Neuronal stem cell (in vitro differentiated cells): Measurements from ENCODE around the gene MYEOV.

Source experiments
- DNase-seq: peaks from one replicate; pipeline ENCODE4 v3.0.0-alpha.2; 2013; ENCODE audit warnings: low spot score
- H2AFZ ChIP-seq: one replicate; pipeline ENCODE4 v1.6.1; 2013; ENCODE audit warnings: mild to moderate bottlenecking, low read length, inconsistent platforms
- H2AK5ac ChIP-seq: 2 replicates; pipeline ENCODE4 v1.6.1; 2013; ENCODE audit warnings: low read depth, mild to moderate bottlenecking, inconsistent platforms, low read length, moderate library complexity, mixed read lengths
- H2BK120ac ChIP-seq: 2 replicates; pipeline ENCODE4 v1.6.1; 2013; ENCODE audit warnings: low read depth, mild to moderate bottlenecking, inconsistent platforms, low read length, moderate library complexity, mixed read lengths
- H2BK12ac ChIP-seq: one replicate; pipeline ENCODE4 v1.6.1; 2013; ENCODE audit warnings: low read length, inconsistent platforms
- H2BK15ac ChIP-seq: 2 replicates; pipeline ENCODE4 v1.6.1; 2013; ENCODE audit warnings: mild to moderate bottlenecking, low read length, inconsistent platforms, mixed read lengths
- H2BK5ac ChIP-seq: one replicate; pipeline ENCODE4 v1.6.1; 2013; ENCODE audit warnings: inconsistent platforms, mild to moderate bottlenecking, low read length, moderate library complexity
- H3K14ac ChIP-seq: one replicate; pipeline ENCODE4 v1.6.1; 2013; ENCODE audit warnings: low read length, inconsistent platforms
- H3K18ac ChIP-seq: 2 replicates; pipeline ENCODE4 v1.6.1; 2013; ENCODE audit warnings: low read length, inconsistent platforms
- H3K23ac ChIP-seq: 2 replicates; pipeline ENCODE4 v1.6.1; 2013; ENCODE audit warnings: low read depth, mild to moderate bottlenecking, mixed read lengths, low read length, inconsistent platforms; ENCODE audit not compliant: poor library complexity
- H3K27ac ChIP-seq: replicated peaks from 3 replicates; pipeline ENCODE4 v1.5.1; 2013; ENCODE audit warnings: low read length, inconsistent platforms
- H3K27me3 ChIP-seq, 3 experiments: 2 replicates each; pipeline ENCODE4 v1.6.1; 2013; ENCODE audit warnings: low read length in 3 of 3, mild to moderate bottlenecking in 2 of 3, inconsistent platforms in 1 of 3, low read depth in 1 of 3, mixed read lengths in 1 of 3, moderate library complexity in 1 of 3; ENCODE audit not compliant: control insufficient read depth in 3 of 3, insufficient read depth in 3 of 3
- H3K36me3 ChIP-seq, 2 donors: replicated peaks in 1 of 2; 2 replicates each; pipeline ENCODE4 v1.6.1; 2013; ENCODE audit warnings: low read length in 2 of 2; ENCODE audit not compliant: control insufficient read depth in 2 of 2, insufficient read depth in 2 of 2
- H3K4ac ChIP-seq: 2 replicates; pipeline ENCODE4 v1.6.1; 2013; ENCODE audit warnings: inconsistent platforms, mild to moderate bottlenecking, low read length, moderate library complexity
- H3K4me1 ChIP-seq, 2 donors: 1 replicate in 1 of 2; 2 replicates in 1 of 2; pipeline ENCODE4 v1.6.1; 2013; ENCODE audit warnings: low read length in 2 of 2, low read depth in 1 of 2; ENCODE audit not compliant: control insufficient read depth in 2 of 2, insufficient read depth in 1 of 2
- H3K4me2 ChIP-seq: one replicate; pipeline ENCODE4 v1.6.1; 2013; ENCODE audit warnings: mild to moderate bottlenecking, low read length, inconsistent platforms; ENCODE audit not compliant: insufficient read depth, poor library complexity, severe bottlenecking
- H3K4me3 ChIP-seq, 2 donors: 2 replicates each; pipeline ENCODE4 v1.5.1; 2013; ENCODE audit warnings: low read length in 2 of 2, mild to moderate bottlenecking in 2 of 2, inconsistent platforms in 1 of 2, moderate library complexity in 1 of 2
- H3K79me1 ChIP-seq: one replicate; pipeline ENCODE4 v1.6.1; 2013; ENCODE audit warnings: low read depth, mild to moderate bottlenecking, inconsistent platforms, low read length, moderate library complexity
- H3K9ac ChIP-seq: one replicate; pipeline ENCODE4 v1.6.1; 2013; ENCODE audit warnings: mild to moderate bottlenecking, low read depth, low read length, inconsistent platforms; ENCODE audit not compliant: poor library complexity
- H3K9me3 ChIP-seq, 2 donors: replicated peaks in 1 of 2; 2 replicates each; pipeline versions ENCODE3 to v1.6.1; 2013; ENCODE audit warnings: low read length in 2 of 2, mild to moderate bottlenecking in 2 of 2, inconsistent platforms in 1 of 2, low read depth in 1 of 2, mixed read lengths in 1 of 2, moderate library complexity in 1 of 2; ENCODE audit not compliant: control insufficient read depth in 2 of 2, insufficient read depth in 1 of 2
- H4K8ac ChIP-seq: one replicate; pipeline ENCODE4 v1.6.1; 2013; ENCODE audit warnings: low read depth, mild to moderate bottlenecking, inconsistent platforms, low read length, moderate library complexity
- H4K91ac ChIP-seq: one replicate; pipeline ENCODE4 v1.6.1; 2013; ENCODE audit warnings: low read length, low read depth, mild to moderate bottlenecking, inconsistent platforms; ENCODE audit not compliant: poor library complexity
- WGBS, 2 donors: extraction: QIAGEN DNeasy Blood & Tissue Kit; methylation state at CpG; one replicate each; pipeline ENCODE4 v1.1.7; 2013; ENCODE audit warnings: missing lambda C conversion rate in 2 of 2, mixed read lengths in 1 of 2; ENCODE audit not compliant: insufficient read length in 2 of 2, insufficient replicate concordance in 1 of 2; ENCODE audit errors: extremely low coverage in 2 of 2; 5-methylcytosine and 5-hydroxymethylcytosine counted together

The MYEOV gene

GRCh38 chr11:69290806-69291205, 3.1 kb upstream of the MYEOV start:
- H3K27me3 ChIP-seq, result no peaks in the 10 kb centered on the region
- no CpG with 5 or more reads among the region's 3 CpGs for WGBS, 2 donors
- H2BK120ac ChIP-seq, result no peak overlapping the region
- no peak overlapping the region for H3K4me2 ChIP-seq
- H3K79me1 ChIP-seq, result no peaks in the 10 kb centered on the region
- no peak overlapping the region for H2AFZ ChIP-seq
- H2BK12ac ChIP-seq, result no peak overlapping the region
- peak overlapping the region in 1 of 2 donors; percentile 12 for H3K4me3 ChIP-seq
- H2AK5ac ChIP-seq, result no peak overlapping the region
- peak overlapping the region; percentile 11 for H3K18ac ChIP-seq
- peaks cover 0 to 16% of the 10 kb centered on the region in 2 donors for H3K4me1 ChIP-seq
- peak overlapping the region; percentile 89 for H3K14ac ChIP-seq
- H4K8ac ChIP-seq, result no peak overlapping the region
- no peak overlapping the region for H3K23ac ChIP-seq
- no peak overlapping the region for H4K91ac ChIP-seq
- H3K9ac ChIP-seq, result no peak overlapping the region
- no peak overlapping the region for H3K4ac ChIP-seq
- peaks cover 0 to 4% of the 10 kb centered on the region in 2 donors for H3K9me3 ChIP-seq
- H2BK15ac ChIP-seq, result no peak overlapping the region
- DNase-seq, result no peak
- no peak overlapping the region for H3K27ac ChIP-seq
- no peaks in the 10 kb centered on the region for H3K36me3 ChIP-seq
- no peak overlapping the region for H2BK5ac ChIP-seq

- no peak overlapping the region for H3K27ac ChIP-seq
- DNase-seq, result no peak
- H4K8ac ChIP-seq, result no peak overlapping the region
- no peak overlapping the region for H3K4me2 ChIP-seq
- H2BK15ac ChIP-seq, result no peak overlapping the region
- no peak overlapping the region for H2BK12ac ChIP-seq
- H3K4me3 ChIP-seq, result peak overlapping the region in 1 of 2 donors; percentile 37
- no peak overlapping the region for H4K91ac ChIP-seq
- H3K9me3 ChIP-seq, result peaks cover 0 to 4% of the 10 kb centered on the region in 2 donors
- WGBS, 2 donors, result 100% methylated on average over 2 to 3 of the region's 4 CpGs
- H2BK5ac ChIP-seq, result no peak overlapping the region
- H2BK120ac ChIP-seq, result no peak overlapping the region
- H3K4me1 ChIP-seq, result peaks cover 0 to 13% of the 10 kb centered on the region in 2 donors
- H3K27me3 ChIP-seq, result no peaks in the 10 kb centered on the region
- H2AK5ac ChIP-seq, result no peak overlapping the region
- H3K23ac ChIP-seq, result no peak overlapping the region
- no peak overlapping the region for H3K18ac ChIP-seq
- H3K79me1 ChIP-seq, result no peaks in the 10 kb centered on the region
- no peak overlapping the region for H3K4ac ChIP-seq
- H3K36me3 ChIP-seq, result no peaks in the 10 kb centered on the region
- peak overlapping the region; percentile 38 for H3K9ac ChIP-seq
- no peak overlapping the region for H2AFZ ChIP-seq
- no peak overlapping the region for H3K14ac ChIP-seq
Measured at GRCh38 chr11:69291459-69292110, 2.4 kb upstream of the MYEOV start.

- no peaks in the 10 kb centered on the region for H3K27me3 ChIP-seq
- H3K27ac ChIP-seq, result no peak overlapping the region
- no peak overlapping the region for H3K14ac ChIP-seq
- no peak overlapping the region for H3K4me2 ChIP-seq
- H3K4ac ChIP-seq, result no peak overlapping the region
- H3K18ac ChIP-seq, result no peak overlapping the region
- no peak overlapping the region for H3K9ac ChIP-seq
- no peak overlapping the region for H4K8ac ChIP-seq
- H3K79me1 ChIP-seq, result no peaks in the 10 kb centered on the region
- no peak overlapping the region for H4K91ac ChIP-seq
- H3K4me3 ChIP-seq, result no peak overlapping the region
- H3K36me3 ChIP-seq, result no peaks in the 10 kb centered on the region
- peaks cover 0 to 4% of the 10 kb centered on the region in 2 donors for H3K9me3 ChIP-seq
- H2AFZ ChIP-seq, result no peak overlapping the region
- H3K23ac ChIP-seq, result no peak overlapping the region
- H2BK12ac ChIP-seq, result no peak overlapping the region
- DNase-seq, result peak; percentile 17
- H2BK15ac ChIP-seq, result no peak overlapping the region
- peaks cover 1 to 7% of the 10 kb centered on the region in 2 donors for H3K4me1 ChIP-seq
- no peak overlapping the region for H2AK5ac ChIP-seq
- H2BK120ac ChIP-seq, result no peak overlapping the region
- WGBS, 2 donors, result no CpG with 5 or more reads among the region's 8 CpGs
- H2BK5ac ChIP-seq, result no peak overlapping the region
Measured at GRCh38 chr11:69292221-69292648, 1.7 kb upstream of the MYEOV start.

GRCh38 chr11:69293087-69293486, 868 bp upstream of the MYEOV start:
- no peak for DNase-seq
- H3K36me3 ChIP-seq, result no peaks in the 10 kb centered on the region
- no peak overlapping the region for H3K4ac ChIP-seq
- H4K8ac ChIP-seq, result no peak overlapping the region
- peaks cover 0 to 4% of the 10 kb centered on the region in 2 donors for H3K9me3 ChIP-seq
- no peak overlapping the region for H2BK120ac ChIP-seq
- H3K4me3 ChIP-seq, result no peak overlapping the region
- H2AFZ ChIP-seq, result no peak overlapping the region
- H3K4me1 ChIP-seq, result peaks cover 8 to 10% of the 10 kb centered on the region in 2 donors
- no peak overlapping the region for H3K9ac ChIP-seq
- H4K91ac ChIP-seq, result peak overlapping the region; percentile 35
- H2BK12ac ChIP-seq, result peak overlapping the region; percentile 52
- H3K79me1 ChIP-seq, result no peaks in the 10 kb centered on the region
- no peak overlapping the region for H3K14ac ChIP-seq
- peak overlapping the region; percentile 82 for H3K18ac ChIP-seq
- H3K4me2 ChIP-seq, result no peak overlapping the region
- no peaks in the 10 kb centered on the region for H3K27me3 ChIP-seq
- H3K23ac ChIP-seq, result no peak overlapping the region
- peak overlapping the region; percentile 24 for H2AK5ac ChIP-seq
- WGBS, 2 donors, result no CpG with 5 or more reads among the region's 8 CpGs
- no peak overlapping the region for H2BK15ac ChIP-seq
- no peak overlapping the region for H3K27ac ChIP-seq
- no peak overlapping the region for H2BK5ac ChIP-seq
